Dendritic cell treated with granulocyte-macrophage colony-stimulating factor and Interleukin-4, amounts not matched to agents 40 ng/mL and 50 ng/mL, for 4 days (primary cell): ENCODE data around the gene RNF144A.

Source experiments
- H3K27ac Mint-ChIP-seq: one replicate; pipeline ENCODE4 v1.8.0; 2022; ENCODE audit warnings: mild to moderate bottlenecking, mixed read lengths
- H3K27me3 Mint-ChIP-seq: one replicate; pipeline ENCODE4 v1.8.0; 2022; ENCODE audit warnings: mild to moderate bottlenecking, mixed read lengths
- H3K36me3 Mint-ChIP-seq: one replicate; pipeline ENCODE4 v1.8.0; 2022; ENCODE audit warnings: low read depth, mixed read lengths
- H3K4me1 Mint-ChIP-seq: one replicate; pipeline ENCODE4 v1.8.0; 2022; ENCODE audit warnings: low read depth, mixed read lengths
- H3K4me3 Mint-ChIP-seq: one replicate; pipeline ENCODE4 v1.8.0; 2022; ENCODE audit warnings: mild to moderate bottlenecking, moderate library complexity, mixed read lengths
- H3K9me3 Mint-ChIP-seq: one replicate; pipeline ENCODE4 v1.8.0; 2022; ENCODE audit warnings: mixed read lengths
- intact Hi-C: fragments of 100-400 bp; cut with micrococcal nuclease; formaldehyde crosslinking; loops from one replicate; pipeline ENCODE4 v1.15.0; 2022

RNF144A gene

DNA sequence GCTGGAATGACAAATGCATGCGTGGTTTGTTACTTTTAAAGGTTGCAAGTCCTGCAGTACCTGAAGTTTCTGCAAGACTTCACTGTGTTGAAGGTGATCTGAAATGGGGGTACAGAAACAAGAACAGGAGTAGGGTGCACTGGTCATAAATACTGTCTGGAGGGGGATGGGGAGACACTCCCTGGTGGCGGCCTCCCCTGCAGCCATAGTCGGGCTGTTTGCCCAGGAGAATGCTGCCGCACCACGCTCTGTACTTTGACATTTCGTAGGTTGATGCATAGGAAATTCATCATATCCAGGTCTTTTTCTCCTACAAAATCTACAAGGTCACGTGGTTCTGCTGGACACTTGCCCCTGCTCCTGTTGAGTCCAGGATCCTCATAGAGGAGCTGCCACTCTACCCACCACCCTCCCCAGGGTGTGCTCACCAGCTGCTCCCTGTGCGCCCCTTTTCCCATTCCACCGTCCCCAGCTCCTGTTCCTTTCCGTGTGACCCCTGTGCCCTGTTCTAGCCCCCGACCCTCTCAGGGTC lies 103.8 kb downstream of the RNF144A start:
- intact Hi-C loops, result no loop called here
- no peaks in the 10 kb centered on the region for H3K36me3 Mint-ChIP-seq
- H3K4me3 Mint-ChIP-seq, result no peak overlapping the region
- no peaks in the 10 kb centered on the region for H3K4me1 Mint-ChIP-seq
- no peaks in the 10 kb centered on the region for H3K27me3 Mint-ChIP-seq
- no peak overlapping the region for H3K27ac Mint-ChIP-seq
- no peaks in the 10 kb centered on the region for H3K9me3 Mint-ChIP-seq

DNA sequence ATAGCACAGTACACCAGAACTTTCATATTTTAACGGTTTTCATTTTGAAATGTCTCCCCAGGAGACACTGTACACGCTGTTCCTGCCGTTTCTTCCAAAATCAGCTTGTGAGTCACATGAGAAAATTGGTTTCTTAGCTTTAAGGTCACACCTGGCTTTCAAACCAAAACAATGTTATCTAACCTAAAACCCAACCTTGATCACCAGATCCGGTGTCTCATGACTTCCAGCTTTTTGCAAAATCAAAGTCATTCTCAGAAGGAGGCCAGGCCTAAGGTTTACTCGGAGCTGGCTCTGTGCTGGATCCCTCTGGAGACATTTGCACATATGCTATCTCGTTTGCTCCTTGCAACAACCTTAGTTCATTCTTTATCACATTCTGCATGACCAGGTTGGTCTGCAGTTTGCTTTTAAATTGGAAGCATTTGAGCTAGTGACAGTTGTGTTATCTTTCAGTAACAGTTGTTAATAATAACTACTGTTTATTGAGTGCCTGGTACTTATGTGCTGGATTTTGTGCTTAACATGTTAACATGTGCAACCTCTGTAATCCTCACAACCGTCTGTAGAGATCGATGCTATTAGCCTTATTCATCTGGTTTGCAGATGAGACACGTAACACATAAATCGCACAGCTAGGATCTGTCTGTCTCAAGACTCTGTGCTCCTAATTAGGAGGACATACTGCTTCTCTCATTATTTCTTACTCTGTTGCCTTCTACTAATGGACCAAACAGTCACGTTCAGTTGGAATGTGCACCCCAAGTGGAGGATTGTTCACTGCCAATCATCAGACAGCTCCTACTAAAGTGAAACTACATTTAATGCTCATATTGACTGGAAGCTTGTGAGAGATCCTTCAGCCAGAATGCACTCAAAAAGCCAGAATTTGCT lies 105.5 kb downstream of the RNF144A start:
- intact Hi-C loops, result no loop called here
- H3K27ac Mint-ChIP-seq, result no peak overlapping the region
- no peaks in the 10 kb centered on the region for H3K4me1 Mint-ChIP-seq
- H3K36me3 Mint-ChIP-seq, result no peaks in the 10 kb centered on the region
- no peaks in the 10 kb centered on the region for H3K27me3 Mint-ChIP-seq
- no peak overlapping the region for H3K4me3 Mint-ChIP-seq
- no peaks in the 10 kb centered on the region for H3K9me3 Mint-ChIP-seq

DNA sequence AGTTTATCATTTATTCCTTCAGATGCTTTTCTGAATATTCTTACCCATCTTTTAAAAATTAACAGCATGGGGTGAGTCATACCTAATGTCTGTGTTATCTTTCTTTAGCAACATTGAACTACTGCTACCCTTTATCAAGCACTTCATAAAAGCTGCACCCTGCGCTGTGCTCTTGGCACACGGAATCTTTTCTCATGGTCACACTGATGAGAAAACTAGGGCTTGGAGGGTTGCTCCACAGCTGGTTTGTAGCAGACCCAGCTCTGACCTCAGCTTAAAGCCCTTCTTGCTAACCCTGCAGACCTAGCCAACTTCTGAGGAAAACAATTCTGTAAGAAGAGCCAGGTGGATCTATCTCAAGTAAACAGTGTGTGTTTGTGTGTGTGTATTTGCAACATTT lies 106.3 kb downstream of the RNF144A start:
- Mint-ChIP-seq H3K27ac (no peak overlapping the region), H3K4me1 (peaks cover 4% of the 10 kb centered on the region), H3K36me3 (no peaks in the 10 kb centered on the region), H3K27me3 (no peaks in the 10 kb centered on the region), H3K4me3 (no peak overlapping the region), H3K9me3 (no peaks in the 10 kb centered on the region)
- intact Hi-C loops, result no loop called here

DNA sequence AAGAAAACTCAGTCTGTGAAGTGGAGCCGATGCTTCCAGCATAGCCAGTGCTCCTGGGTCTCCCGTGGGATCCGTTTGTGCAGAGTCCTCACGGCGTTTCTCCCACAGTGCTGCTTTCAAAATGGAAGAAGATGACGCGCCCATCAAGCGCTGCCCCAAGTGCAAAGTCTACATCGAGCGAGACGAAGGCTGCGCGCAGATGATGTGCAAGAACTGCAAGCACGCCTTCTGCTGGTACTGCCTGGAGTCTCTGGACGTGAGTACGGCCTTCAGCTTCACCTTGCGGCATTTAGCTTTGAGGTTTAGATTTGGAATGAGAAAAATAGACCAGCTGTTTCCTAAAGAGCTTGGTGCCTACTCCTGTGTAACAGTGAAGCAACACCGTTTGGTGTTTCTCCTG lies 107.0 kb downstream of the RNF144A start:
- no peaks in the 10 kb centered on the region for H3K9me3 Mint-ChIP-seq
- H3K27ac Mint-ChIP-seq, result no peak overlapping the region
- H3K4me3 Mint-ChIP-seq, result no peak overlapping the region
- H3K27me3 Mint-ChIP-seq, result no peaks in the 10 kb centered on the region
- no peaks in the 10 kb centered on the region for H3K36me3 Mint-ChIP-seq
- intact Hi-C loops, result no loop called here
- peaks cover 11% of the 10 kb centered on the region for H3K4me1 Mint-ChIP-seq

DNA sequence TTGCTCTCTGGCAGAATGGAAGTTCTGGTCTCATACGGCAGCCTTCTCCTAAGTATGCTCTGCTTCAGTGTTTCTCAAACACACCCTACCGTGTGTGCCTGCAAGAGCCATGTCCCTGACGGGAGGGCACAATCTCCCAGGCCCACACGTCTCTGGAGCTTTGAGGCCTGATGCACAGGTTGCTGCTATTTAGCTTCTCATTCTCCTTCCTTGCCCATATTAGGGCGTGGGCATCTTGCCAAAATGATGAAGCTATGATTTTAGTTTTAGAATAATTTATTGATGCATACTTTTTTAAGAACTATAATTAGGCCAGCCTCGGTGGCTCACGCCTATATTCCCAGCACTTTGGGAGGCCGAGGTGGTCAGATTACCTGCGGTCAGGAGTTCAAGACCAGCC lies 107.9 kb downstream of the RNF144A start:
- H3K9me3 Mint-ChIP-seq, result no peaks in the 10 kb centered on the region
- H3K4me3 Mint-ChIP-seq, result no peak overlapping the region
- H3K27ac Mint-ChIP-seq, result no peak overlapping the region
- intact Hi-C loops, result no loop called here
- H3K4me1 Mint-ChIP-seq, result peaks cover 13% of the 10 kb centered on the region
- no peaks in the 10 kb centered on the region for H3K36me3 Mint-ChIP-seq
- H3K27me3 Mint-ChIP-seq, result no peaks in the 10 kb centered on the region

DNA sequence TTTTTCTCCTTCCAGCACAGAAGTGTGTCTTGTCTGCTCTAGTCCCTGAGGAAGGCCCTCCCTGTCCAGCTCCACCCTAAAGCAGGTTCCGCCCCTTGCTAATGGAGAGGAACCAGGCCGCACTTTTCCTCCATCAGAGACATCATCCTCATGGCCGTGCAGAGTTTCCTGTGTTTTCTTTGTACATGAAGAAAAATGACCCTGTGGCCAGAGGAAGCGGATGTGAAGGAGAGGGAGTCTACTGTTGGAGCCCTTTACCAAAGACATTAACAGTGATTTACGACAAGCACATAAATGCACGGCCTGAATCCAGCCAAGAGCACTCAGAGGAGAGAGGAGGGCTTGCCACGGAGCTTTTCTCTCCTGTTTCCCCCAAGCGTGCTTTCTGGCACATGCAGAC lies 109.5 kb downstream of the RNF144A start:
- Mint-ChIP-seq H3K4me1 (peaks cover 20% of the 10 kb centered on the region), H3K4me3 (no peak overlapping the region), H3K27me3 (no peaks in the 10 kb centered on the region), H3K27ac (no peak overlapping the region), H3K9me3 (no peaks in the 10 kb centered on the region), H3K36me3 (no peaks in the 10 kb centered on the region)
- intact Hi-C loops, result no loop called here

DNA sequence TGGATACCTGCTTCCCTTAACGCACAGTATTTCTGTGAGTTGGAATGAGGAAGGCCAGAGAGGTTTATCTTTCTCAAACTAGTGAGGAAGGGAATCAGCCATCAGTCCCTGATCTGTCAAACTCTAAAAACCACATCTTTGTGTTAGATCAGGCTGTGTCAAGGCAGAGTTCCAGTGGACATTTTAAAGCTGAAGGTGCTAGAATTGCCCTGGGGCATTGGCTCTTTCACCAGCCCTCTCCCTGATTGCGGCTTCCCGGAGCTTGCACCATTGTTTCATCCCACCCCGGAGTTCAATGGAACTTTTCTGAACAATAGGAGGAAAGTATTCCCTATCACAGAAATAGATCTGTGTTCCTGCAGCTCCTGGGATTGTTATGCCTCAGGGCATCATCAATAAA lies 110.2 kb downstream of the RNF144A start:
- Mint-ChIP-seq H3K9me3 (no peaks in the 10 kb centered on the region), H3K4me1 (peaks cover 22% of the 10 kb centered on the region), H3K27me3 (no peaks in the 10 kb centered on the region), H3K4me3 (no peak overlapping the region), H3K27ac (no peak overlapping the region), H3K36me3 (no peaks in the 10 kb centered on the region)
- intact Hi-C loops, result no loop called here

DNA sequence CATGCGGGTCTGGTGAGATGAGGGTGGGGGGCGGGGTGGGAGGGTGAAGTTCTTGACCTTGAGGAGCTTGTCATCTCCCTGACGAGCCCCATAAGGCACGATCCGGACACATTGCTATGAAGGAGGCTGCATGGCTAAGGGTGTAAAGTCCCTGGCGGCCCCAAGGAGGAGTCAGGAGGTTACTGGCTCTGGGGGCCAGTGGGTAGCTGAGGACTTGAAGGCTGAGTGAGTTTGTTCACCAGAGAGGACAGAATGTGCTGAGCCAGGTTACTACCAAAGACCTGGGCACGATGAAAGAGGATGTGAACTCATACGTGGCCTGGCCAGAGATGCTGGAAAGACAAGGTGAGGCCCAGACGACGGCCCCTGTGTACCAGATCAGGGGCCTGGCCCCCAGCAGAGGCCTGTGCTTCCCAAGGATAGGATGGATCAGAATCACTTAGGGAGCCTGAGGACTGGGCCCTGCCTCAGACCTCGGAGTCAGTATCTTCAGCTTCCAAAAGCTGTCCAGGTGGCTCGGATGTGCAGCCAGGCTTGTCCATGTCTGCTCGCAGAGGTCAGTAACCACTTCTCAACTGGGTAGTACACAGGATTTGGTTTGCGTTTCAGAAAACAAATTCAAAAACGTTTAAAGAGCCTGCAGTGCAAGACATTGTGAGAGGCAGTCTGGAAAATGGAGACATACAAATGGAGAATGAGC lies 110.9 kb downstream of the RNF144A start:
- Mint-ChIP-seq H3K27me3 (no peaks in the 10 kb centered on the region), H3K4me3 (no peak overlapping the region), H3K4me1 (peaks cover 22% of the 10 kb centered on the region), H3K36me3 (no peaks in the 10 kb centered on the region), H3K27ac (no peak overlapping the region), H3K9me3 (no peaks in the 10 kb centered on the region)
- intact Hi-C loops, result no loop called here

DNA sequence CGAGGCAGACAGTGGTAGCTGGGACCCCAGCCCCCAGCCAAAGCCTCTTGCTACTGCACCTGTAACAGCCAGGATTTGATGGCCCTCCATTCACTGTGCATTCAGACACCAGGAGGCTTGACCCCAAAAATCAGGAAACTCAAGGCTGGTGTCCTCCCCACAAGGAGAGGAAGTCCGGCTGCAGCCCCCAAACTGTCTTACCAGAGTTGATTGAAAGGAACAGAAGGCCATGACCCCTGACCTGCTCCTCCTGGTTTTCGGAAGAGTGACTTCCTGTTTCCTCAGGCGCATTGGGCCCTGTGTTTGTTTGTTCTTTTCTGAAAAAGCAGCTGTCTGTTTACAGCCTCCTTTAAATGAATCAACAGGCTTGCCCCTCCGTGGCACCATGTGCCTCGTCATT lies 111.6 kb downstream of the RNF144A start:
- no peaks in the 10 kb centered on the region for H3K9me3 Mint-ChIP-seq
- peaks cover 22% of the 10 kb centered on the region for H3K4me1 Mint-ChIP-seq
- H3K27ac Mint-ChIP-seq, result no peak overlapping the region
- intact Hi-C loops, result no loop called here
- H3K36me3 Mint-ChIP-seq, result no peaks in the 10 kb centered on the region
- no peaks in the 10 kb centered on the region for H3K27me3 Mint-ChIP-seq
- H3K4me3 Mint-ChIP-seq, result no peak overlapping the region

DNA sequence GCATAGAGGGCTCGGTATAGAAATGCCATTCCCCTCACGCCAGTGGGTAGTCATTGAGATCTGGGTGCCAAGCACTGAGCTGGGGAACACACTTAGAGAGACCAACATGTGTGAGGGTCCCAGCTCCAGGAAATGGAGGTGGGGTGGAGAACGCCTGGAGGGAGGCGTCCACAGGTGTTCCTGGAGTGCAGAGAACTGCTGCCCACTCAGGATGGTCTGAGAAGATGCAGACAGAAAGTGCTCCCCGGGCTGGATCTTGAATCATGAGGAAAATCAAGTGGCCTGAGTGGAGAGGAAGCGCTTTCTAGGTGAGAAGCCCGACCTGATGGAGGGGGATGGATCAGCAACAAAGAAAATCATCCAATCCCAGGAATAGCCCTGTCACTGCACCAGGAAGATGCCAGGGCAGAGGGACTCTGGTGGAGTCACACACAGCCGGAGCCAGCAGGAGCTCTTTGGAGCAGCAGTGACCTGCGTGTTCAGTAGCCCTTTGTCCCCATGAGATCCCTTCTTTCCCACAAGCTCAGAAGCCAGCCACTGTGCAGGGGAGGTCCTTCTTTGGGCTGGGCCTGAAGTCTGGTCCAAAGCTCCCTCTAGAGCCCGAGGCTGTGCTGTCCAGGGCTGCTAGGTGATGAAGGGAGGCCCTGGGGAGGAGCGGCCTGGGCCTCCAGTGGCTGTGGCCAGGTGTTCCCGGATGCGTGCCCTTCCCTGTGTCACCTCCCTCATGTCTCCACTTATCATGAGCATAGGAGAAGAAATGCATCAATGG lies 112.3 kb downstream of the RNF144A start:
- H3K27me3 Mint-ChIP-seq, result no peaks in the 10 kb centered on the region
- H3K4me1 Mint-ChIP-seq, result peaks cover 22% of the 10 kb centered on the region
- no peak overlapping the region for H3K27ac Mint-ChIP-seq
- intact Hi-C loops, result no loop called here
- H3K36me3 Mint-ChIP-seq, result no peaks in the 10 kb centered on the region
- no peaks in the 10 kb centered on the region for H3K9me3 Mint-ChIP-seq
- no peak overlapping the region for H3K4me3 Mint-ChIP-seq

DNA sequence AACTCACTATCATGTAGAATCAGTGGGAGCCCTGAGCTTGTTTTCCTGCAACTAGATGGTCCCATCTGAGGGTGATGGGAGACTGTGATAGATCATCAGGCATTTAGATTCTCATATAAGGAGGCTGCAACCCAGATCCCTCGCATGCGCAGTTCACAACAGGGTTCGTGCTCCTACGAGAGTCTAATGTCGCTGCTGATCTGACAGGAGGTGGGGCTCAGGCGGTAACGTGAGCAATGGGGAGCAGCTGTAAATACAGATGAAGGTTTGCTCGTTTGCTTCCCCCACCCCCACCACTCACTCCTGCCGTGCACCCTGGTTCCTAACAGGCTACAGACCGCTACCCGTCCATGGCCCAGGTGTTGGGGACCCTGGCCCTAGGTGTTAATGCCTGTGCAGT lies 113.6 kb downstream of the RNF144A start:
- H3K27ac Mint-ChIP-seq, result no peak overlapping the region
- H3K9me3 Mint-ChIP-seq, result no peaks in the 10 kb centered on the region
- intact Hi-C loops, result no loop called here
- no peaks in the 10 kb centered on the region for H3K36me3 Mint-ChIP-seq
- H3K4me1 Mint-ChIP-seq, result peaks cover 22% of the 10 kb centered on the region
- H3K27me3 Mint-ChIP-seq, result no peaks in the 10 kb centered on the region
- no peak overlapping the region for H3K4me3 Mint-ChIP-seq

DNA sequence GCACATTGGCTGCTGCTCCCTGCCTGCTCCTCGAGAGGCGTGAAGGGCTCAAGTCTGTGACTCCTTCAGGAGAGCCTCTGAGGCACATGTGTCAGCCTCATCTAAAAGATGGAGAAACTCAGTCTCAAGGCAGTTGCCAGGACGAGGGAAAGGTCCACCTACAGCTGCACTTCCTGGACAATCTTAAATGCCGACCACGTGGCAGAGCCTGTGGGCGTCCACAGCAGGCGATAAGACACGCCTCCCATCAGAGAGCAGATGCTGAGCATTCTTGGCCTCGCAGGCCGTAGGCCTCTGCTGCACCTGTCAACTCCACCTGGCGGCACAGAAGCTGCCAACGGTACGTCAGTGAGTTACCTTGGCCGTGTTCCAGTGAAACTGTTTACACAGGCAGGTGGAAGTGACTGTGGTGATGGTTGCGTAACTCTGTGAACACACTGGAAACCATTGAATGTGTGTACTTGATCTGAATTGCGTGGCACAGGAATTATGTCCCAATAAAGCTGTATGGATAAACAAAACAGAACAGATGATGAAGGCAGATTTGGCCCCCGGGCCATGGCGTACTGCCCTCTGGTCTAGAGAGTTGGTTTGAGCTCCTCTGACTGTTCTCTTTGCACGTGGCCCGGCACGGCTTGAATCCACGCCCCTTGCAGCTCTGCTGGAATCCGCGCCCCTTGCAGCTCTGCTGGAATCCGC lies 114.5 kb downstream of the RNF144A start:
- no peak overlapping the region for H3K27ac Mint-ChIP-seq
- H3K36me3 Mint-ChIP-seq, result no peaks in the 10 kb centered on the region
- no peaks in the 10 kb centered on the region for H3K27me3 Mint-ChIP-seq
- no peaks in the 10 kb centered on the region for H3K9me3 Mint-ChIP-seq
- intact Hi-C loops, result no loop called here
- H3K4me1 Mint-ChIP-seq, result peaks cover 22% of the 10 kb centered on the region
- no peak overlapping the region for H3K4me3 Mint-ChIP-seq

DNA sequence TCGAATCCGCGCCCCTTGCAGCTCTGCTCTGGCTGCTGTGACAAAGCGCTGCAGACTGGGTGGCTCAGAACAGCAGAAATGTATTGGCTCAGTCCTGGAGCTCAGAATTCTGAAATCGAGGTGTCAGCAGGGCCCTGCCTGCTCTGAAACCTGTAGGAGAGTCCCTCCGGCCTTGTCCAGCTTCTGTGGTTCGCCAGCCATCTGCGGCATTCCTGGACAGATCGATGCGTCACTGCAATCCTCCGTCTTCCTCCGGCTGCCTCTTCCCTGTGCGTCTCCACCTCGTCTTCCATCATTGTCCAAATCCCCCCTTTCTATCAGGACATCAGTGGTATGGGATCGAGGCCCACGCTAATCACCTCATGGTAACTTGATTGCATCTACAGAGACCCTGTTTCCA lies 115.2 kb downstream of the RNF144A start:
- H3K36me3 Mint-ChIP-seq, result no peaks in the 10 kb centered on the region

More for the DNA sequence above, 115.2 kb downstream of the RNF144A start:
- peaks cover 22% of the 10 kb centered on the region for H3K4me1 Mint-ChIP-seq
- no peak overlapping the region for H3K4me3 Mint-ChIP-seq
- no peak overlapping the region for H3K27ac Mint-ChIP-seq
- no peaks in the 10 kb centered on the region for H3K9me3 Mint-ChIP-seq
- H3K27me3 Mint-ChIP-seq, result no peaks in the 10 kb centered on the region
- intact Hi-C loops, result no loop called here
